H1 (cell line): Measurements from ENCODE around the gene ERICH3.

Source experiments
- BRCA1 ChIP-seq: IDR thresholded peaks from 2 replicates; pipeline ENCODE4 v1.6.1; 2012; ENCODE audit warnings: low read depth, low read length, improper control_type of control experiment
- CEBPB ChIP-seq: IDR thresholded peaks from 2 replicates; pipeline ENCODE4 v1.6.1; 2012; ENCODE audit warnings: low read depth, low read length
- CREB1 ChIP-seq: IDR thresholded peaks from 2 replicates; pipeline ENCODE4 v1.6.1; 2012; ENCODE audit warnings: inconsistent platforms
- EP300 ChIP-seq, 2 experiments: IDR thresholded peaks; 1 replicate in 1 of 2; 2 replicates in 1 of 2; pipeline ENCODE4 v1.6.1; 2011 to 2012; ENCODE audit warnings: low read depth in 2 of 2, low read length in 2 of 2, mild to moderate bottlenecking in 2 of 2, borderline replicate concordance in 1 of 2, inconsistent platforms in 1 of 2, moderate library complexity in 1 of 2
- KDM5A ChIP-seq: fragments of 200-600 bp; IDR thresholded peaks from 2 replicates; pipeline ENCODE4 v1.7.1; 2012; ENCODE audit warnings: mild to moderate bottlenecking, low read length, inconsistent platforms, mixed read lengths
- MAFK ChIP-seq: IDR thresholded peaks from 2 replicates; pipeline ENCODE4 v1.6.1; 2012; ENCODE audit warnings: low read depth, mild to moderate bottlenecking, improper control_type of control experiment, low read length
- POLR2A ChIP-seq, 2 experiments: IDR thresholded peaks; 1 replicate in 1 of 2; 2 replicates in 1 of 2; pipeline ENCODE4 v1.6.1; 2011; ENCODE audit warnings: low read depth in 2 of 2, low read length in 2 of 2, mild to moderate bottlenecking in 2 of 2; ENCODE audit errors: control extremely low read depth in 1 of 2
- POLR2AphosphoS5 ChIP-seq: IDR thresholded peaks from 2 replicates; pipeline ENCODE4 v1.6.1; 2011; ENCODE audit warnings: low read depth, low read length
- POU5F1 ChIP-seq: IDR thresholded peaks from 2 replicates; pipeline ENCODE4 v1.6.1; 2011; ENCODE audit warnings: low read depth, mild to moderate bottlenecking, low read length, moderate library complexity
- RFX5 ChIP-seq: IDR thresholded peaks from 2 replicates; pipeline ENCODE4 v1.6.1; 2011; ENCODE audit warnings: low read depth, low read length, improper control_type of control experiment, borderline replicate concordance
- TF ChIP-seq, protein P1 (sequence below): IDR thresholded peaks from 2 replicates; pipeline ENCODE4 v1.6.1; 2012; ENCODE audit warnings: inconsistent platforms
- TF ChIP-seq, protein P2 (sequence below): IDR thresholded peaks from 2 replicates; pipeline ENCODE4 v1.6.1; 2011; ENCODE audit warnings: low read length, improper control_type of control experiment

DNA sequence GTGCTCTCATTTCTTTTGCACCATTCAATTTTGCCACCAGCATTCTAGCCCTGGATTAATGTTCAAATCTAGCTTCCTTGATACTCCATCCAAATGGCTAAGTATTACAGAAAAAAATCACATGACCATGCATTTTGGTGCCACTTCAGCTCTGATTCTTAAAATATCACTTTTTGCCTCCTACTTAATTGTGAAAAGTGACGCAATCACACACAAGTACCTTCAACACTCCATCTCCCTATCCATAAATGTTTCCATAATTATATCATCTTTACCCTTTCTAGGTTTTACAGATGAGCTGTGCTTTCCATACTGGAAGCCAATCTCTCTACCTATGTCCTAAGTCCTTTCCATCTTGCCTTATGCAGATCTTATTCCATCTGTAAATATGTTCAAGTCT is 43.2 kb upstream of the ERICH3 start:
- TF ChIP-seq, protein P1, sequence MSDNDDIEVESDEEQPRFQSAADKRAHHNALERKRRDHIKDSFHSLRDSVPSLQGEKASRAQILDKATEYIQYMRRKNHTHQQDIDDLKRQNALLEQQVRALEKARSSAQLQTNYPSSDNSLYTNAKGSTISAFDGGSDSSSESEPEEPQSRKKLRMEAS: no peak
- TF ChIP-seq CEBPB: 0 out of 2 replicates have a peak, but pooled peaks have one; percentile 21
- no peak for TF ChIP-seq POU5F1
- TF ChIP-seq POLR2A (IDR thresholded peaks at IDR 0.05; ENCODE audit: control extremely low read depth in 1 of 2, low read depth in 2 of 2, low read length in 2 of 2): no peak
- no peak for TF ChIP-seq MAFK
- TF ChIP-seq RFX5: no peak
- no peak for TF ChIP-seq KDM5A
- TF ChIP-seq, protein P2, sequence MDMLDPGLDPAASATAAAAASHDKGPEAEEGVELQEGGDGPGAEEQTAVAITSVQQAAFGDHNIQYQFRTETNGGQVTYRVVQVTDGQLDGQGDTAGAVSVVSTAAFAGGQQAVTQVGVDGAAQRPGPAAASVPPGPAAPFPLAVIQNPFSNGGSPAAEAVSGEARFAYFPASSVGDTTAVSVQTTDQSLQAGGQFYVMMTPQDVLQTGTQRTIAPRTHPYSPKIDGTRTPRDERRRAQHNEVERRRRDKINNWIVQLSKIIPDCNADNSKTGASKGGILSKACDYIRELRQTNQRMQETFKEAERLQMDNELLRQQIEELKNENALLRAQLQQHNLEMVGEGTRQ: no peak
- TF ChIP-seq BRCA1: no peak
- TF ChIP-seq POLR2AphosphoS5: no peak
- TF ChIP-seq CREB1: no peak
- TF ChIP-seq EP300 (IDR thresholded peaks at IDR 0.05; ENCODE audit: borderline replicate concordance in 1 of 2, low read depth in 2 of 2, low read length in 2 of 2): no peak
